Measurements from ENCODE around the gene AGBL1.

DNA sequence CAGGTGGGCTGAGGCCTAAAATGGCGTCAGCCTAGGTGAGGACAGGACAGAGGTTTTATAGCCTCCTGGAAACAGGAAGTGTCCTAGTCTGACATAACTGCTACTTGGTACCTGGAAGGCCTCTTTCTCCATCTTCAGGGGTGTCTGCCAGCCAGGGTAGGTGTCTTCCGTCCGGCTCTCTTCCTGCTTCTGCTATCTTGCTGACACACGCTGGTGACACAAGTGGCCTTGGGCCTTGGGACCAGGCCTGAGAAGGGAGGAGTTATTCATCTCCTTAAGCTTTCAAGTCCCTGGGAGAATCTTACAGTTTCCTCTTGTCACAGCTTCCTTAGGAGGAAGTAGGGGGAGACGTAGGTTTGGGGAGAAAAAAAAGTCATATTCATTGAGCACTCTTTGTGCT is 551.3 kb downstream of the AGBL1 start:
- TF ChIP-seq, protein P1, sequence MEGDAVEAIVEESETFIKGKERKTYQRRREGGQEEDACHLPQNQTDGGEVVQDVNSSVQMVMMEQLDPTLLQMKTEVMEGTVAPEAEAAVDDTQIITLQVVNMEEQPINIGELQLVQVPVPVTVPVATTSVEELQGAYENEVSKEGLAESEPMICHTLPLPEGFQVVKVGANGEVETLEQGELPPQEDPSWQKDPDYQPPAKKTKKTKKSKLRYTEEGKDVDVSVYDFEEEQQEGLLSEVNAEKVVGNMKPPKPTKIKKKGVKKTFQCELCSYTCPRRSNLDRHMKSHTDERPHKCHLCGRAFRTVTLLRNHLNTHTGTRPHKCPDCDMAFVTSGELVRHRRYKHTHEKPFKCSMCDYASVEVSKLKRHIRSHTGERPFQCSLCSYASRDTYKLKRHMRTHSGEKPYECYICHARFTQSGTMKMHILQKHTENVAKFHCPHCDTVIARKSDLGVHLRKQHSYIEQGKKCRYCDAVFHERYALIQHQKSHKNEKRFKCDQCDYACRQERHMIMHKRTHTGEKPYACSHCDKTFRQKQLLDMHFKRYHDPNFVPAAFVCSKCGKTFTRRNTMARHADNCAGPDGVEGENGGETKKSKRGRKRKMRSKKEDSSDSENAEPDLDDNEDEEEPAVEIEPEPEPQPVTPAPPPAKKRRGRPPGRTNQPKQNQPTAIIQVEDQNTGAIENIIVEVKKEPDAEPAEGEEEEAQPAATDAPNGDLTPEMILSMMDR (conservative IDR thresholded peaks at IDR 0.05; ENCODE audit: low read depth, low read length), result no peak
- no peak for TF ChIP-seq EZH2 (IDR thresholded peaks at IDR 0.05; ENCODE audit: borderline replicate concordance, low read depth, low read length, poor library complexity, severe bottlenecking)
